Neural crest cell (in vitro differentiated cells): Measurements from ENCODE around the gene NFYA. TPM values are rescaled to one million over a fixed set of nuclear protein-coding genes. Genes with fewer than 3 reads are reported as not detected.
"Not testable (repeated sequence)": the region's sequence is repeated elsewhere in the genome, so short reads cannot be mapped to it uniquely, and the experiment has no call there.

ENCODE experiments used
- DNase-seq: peaks from one replicate; pipeline ENCODE4 v3.0.0; 2021; ENCODE audit warnings: low read depth, mixed read lengths, low spot score
- H3K27ac Mint-ChIP-seq: one replicate; pipeline ENCODE4 v1.8.0; 2021; ENCODE audit warnings: mild to moderate bottlenecking, mixed read lengths; ENCODE audit not compliant: unreplicated experiment
- H3K27me3 Mint-ChIP-seq: 2 replicates; pipeline ENCODE4 v1.8.0; 2021; ENCODE audit warnings: low read depth, mild to moderate bottlenecking, mixed read lengths
- H3K36me3 Mint-ChIP-seq: 2 replicates; pipeline ENCODE4 v1.8.0; 2021; ENCODE audit warnings: low read depth, mild to moderate bottlenecking, mixed read lengths
- H3K4me1 Mint-ChIP-seq: 2 replicates; pipeline ENCODE4 v1.8.0; 2021; ENCODE audit warnings: mixed read lengths
- H3K4me3 Mint-ChIP-seq: one replicate; pipeline ENCODE4 v1.8.0; 2021; ENCODE audit warnings: mild to moderate bottlenecking, mixed read lengths
- H3K9me3 Mint-ChIP-seq: 2 replicates; pipeline ENCODE4 v1.8.0; 2021; ENCODE audit warnings: mixed read lengths
- total RNA-seq: library from RNA; stranded (reverse); gene quantifications from 2 replicates; pipeline ENCODE4 v1.2.1, GENCODE V29; 2021
- TF ChIP-seq, protein P1 (sequence below): fragments of 200-600 bp; sonication (generic); conservative IDR thresholded peaks from 2 replicates; pipeline ENCODE4 v1.5.0; 2021; ENCODE audit warnings: antibody characterized with exemption, mild to moderate bottlenecking

Gene NFYA
- total RNA-seq, 1 donor from 2014 or later = 59.7 TPM

DNA sequence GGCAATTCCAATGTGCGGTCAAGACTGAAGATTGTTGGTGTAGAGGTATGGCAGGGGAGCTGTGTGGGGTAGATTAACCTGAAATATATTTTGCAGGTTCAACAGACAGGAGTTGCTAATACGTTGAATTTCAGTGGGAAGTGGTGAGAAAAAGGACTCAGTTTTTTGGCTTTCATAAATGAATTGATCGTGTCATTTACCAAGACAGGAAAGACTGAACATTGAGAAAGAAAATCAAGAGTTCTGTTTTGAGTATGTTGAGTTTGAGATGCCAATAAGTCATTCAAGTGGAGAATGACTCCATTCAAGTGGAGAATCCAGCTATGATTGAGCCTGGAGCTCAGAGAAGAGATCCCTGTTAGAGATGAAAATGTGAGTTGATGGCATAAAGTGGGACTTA is 31.1 kb downstream of the NFYA start:
- TF ChIP-seq, protein P1, sequence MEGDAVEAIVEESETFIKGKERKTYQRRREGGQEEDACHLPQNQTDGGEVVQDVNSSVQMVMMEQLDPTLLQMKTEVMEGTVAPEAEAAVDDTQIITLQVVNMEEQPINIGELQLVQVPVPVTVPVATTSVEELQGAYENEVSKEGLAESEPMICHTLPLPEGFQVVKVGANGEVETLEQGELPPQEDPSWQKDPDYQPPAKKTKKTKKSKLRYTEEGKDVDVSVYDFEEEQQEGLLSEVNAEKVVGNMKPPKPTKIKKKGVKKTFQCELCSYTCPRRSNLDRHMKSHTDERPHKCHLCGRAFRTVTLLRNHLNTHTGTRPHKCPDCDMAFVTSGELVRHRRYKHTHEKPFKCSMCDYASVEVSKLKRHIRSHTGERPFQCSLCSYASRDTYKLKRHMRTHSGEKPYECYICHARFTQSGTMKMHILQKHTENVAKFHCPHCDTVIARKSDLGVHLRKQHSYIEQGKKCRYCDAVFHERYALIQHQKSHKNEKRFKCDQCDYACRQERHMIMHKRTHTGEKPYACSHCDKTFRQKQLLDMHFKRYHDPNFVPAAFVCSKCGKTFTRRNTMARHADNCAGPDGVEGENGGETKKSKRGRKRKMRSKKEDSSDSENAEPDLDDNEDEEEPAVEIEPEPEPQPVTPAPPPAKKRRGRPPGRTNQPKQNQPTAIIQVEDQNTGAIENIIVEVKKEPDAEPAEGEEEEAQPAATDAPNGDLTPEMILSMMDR = no peak
- Mint-ChIP-seq H3K4me3 (no peak overlapping the region), H3K9me3 (no peaks in the 10 kb centered on the region), H3K27me3 (no peaks in the 10 kb centered on the region), H3K36me3 (peaks cover 18% of the 10 kb centered on the region), H3K27ac (no peak overlapping the region), H3K4me1 (no peaks in the 10 kb centered on the region)
- no peak for DNase-seq

DNA sequence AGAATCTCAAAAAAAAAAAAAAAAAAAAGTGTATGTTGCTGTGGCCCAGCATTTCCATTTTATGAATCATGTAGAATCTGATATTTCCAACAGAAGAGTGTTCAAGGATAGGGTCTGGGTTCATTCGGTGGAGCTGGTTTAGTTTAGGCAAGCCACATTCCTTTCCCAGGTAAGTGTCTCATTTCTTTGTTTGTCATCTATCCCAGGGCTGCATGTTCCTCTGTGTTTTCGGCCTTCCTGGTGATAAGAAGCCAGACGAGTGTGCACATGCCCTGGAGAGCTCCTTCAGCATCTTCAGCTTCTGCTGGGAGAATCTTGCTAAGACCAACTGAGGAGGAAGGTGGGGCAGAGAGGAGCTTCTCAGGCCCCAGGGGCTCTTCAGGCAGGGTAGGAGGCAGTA is 38.2 kb downstream of the NFYA start:
- no peak for DNase-seq
- no peaks in the 10 kb centered on the region for H3K27me3 Mint-ChIP-seq
- H3K4me1 Mint-ChIP-seq = peaks cover 11% of the 10 kb centered on the region
- H3K36me3 Mint-ChIP-seq = no peaks in the 10 kb centered on the region
- no peak overlapping the region for H3K27ac Mint-ChIP-seq
- no peak overlapping the region for H3K4me3 Mint-ChIP-seq
- no peaks in the 10 kb centered on the region for H3K9me3 Mint-ChIP-seq
- TF ChIP-seq, protein P1 = no peak

DNA sequence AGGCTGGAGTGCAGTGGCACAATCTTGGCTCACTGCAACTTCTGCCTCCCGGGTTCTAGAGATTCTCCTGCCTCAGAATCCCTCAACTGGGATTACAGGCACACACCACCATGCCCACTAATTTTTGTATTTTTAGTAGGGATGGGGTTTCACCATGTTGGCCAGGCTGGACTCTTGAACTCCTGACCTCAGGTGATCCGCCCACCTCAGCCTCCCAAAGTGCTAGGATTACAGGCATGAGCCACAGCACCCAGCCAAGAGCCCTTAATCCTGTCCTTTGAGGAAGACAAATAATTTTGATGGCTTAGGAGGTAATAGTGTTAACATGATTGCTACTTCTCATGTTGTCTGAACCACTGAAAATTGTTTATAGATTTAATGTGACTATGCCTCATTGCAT is 42.3 kb downstream of the NFYA start:
- H3K4me3 Mint-ChIP-seq, H3K27ac Mint-ChIP-seq, H3K36me3 Mint-ChIP-seq, DNase-seq, H3K9me3 Mint-ChIP-seq, H3K27me3 Mint-ChIP-seq: not testable (repeated sequence)
- peaks cover 27% of the 10 kb centered on the region for H3K4me1 Mint-ChIP-seq

DNA sequence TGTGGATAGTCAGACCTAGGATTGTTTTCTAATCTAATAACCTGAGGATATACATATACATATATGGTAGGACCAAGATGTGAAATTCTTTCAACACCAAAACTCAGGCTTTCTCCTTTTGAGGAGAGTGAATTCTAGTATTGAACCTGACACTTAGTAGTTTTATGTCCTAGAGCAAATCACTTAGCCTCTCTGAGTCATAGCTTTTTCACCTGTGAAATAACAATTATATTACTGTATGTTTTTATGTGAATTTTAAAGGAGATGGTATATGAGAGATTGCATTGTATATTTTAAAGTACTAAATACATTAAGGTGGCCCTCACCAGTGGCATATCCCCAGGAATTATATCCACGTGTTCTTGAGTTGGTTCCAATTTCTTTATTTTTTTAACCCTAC is 46.7 kb downstream of the NFYA start:
- no peaks in the 10 kb centered on the region for H3K9me3 Mint-ChIP-seq
- TF ChIP-seq, protein P1 = no peak
- H3K4me1 Mint-ChIP-seq = peaks cover 19% of the 10 kb centered on the region
- H3K4me3 Mint-ChIP-seq = no peak overlapping the region
- H3K27ac Mint-ChIP-seq = no peak overlapping the region
- H3K27me3 Mint-ChIP-seq = no peaks in the 10 kb centered on the region
- H3K36me3 Mint-ChIP-seq = peaks cover 6% of the 10 kb centered on the region
- DNase-seq = no peak

DNA sequence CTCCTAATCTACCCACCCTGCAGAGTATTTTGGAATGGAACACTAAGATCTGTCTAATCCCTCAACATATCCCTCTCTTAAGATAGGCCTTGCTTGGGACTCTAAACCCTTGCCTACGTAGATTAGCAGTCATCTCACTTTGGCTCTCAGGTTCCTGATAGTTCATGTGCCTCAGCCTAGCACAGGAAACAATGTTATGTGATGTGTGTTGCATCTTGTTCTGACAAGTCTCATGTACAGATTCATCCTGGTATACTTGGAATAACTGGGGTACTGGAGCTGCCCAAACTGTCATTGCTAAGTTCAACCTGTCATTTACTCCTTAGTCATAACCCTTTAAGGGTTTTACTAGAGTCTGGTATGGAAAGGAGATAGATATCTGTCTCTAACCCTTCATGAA is 47.3 kb downstream of the NFYA start:
- Mint-ChIP-seq H3K4me3 (no peak overlapping the region), H3K27ac (no peak overlapping the region), H3K36me3 (peaks cover 6% of the 10 kb centered on the region), H3K9me3 (no peaks in the 10 kb centered on the region), H3K4me1 (peaks cover 16% of the 10 kb centered on the region), H3K27me3 (no peaks in the 10 kb centered on the region)
- TF ChIP-seq, protein P1 = no peak
- no peak for DNase-seq

DNA sequence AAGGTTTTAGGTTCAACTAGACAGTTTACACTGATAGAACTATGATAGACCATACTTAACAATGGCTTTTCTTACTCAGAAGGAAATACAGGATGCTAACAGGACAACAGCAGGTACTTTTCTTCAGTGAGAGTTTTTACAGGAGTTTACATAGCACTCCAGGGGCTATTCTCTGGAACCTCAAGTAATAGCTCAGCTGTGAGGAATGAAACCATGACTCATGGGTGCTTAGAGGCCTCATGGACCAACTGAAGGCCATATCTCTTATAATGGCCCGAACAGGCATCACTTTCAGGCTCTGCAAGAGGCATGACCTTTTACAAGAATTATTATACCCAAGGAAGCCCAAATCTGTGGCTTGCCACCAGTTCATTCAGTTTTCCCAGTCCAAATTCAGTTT is 49.6 kb downstream of the NFYA start:
- H3K9me3 Mint-ChIP-seq = no peaks in the 10 kb centered on the region
- H3K4me3 Mint-ChIP-seq = no peak overlapping the region
- TF ChIP-seq, protein P1 = no peak
- H3K4me1 Mint-ChIP-seq = peaks cover 11% of the 10 kb centered on the region
- peaks cover 6% of the 10 kb centered on the region for H3K36me3 Mint-ChIP-seq
- no peak for DNase-seq
- no peaks in the 10 kb centered on the region for H3K27me3 Mint-ChIP-seq
- no peak overlapping the region for H3K27ac Mint-ChIP-seq
